ENCODE data around the gene SNX12.
A peak's percentile ranks its signal among the peaks of the same experiment; 100 is the strongest.

SNX12 gene

DNA sequence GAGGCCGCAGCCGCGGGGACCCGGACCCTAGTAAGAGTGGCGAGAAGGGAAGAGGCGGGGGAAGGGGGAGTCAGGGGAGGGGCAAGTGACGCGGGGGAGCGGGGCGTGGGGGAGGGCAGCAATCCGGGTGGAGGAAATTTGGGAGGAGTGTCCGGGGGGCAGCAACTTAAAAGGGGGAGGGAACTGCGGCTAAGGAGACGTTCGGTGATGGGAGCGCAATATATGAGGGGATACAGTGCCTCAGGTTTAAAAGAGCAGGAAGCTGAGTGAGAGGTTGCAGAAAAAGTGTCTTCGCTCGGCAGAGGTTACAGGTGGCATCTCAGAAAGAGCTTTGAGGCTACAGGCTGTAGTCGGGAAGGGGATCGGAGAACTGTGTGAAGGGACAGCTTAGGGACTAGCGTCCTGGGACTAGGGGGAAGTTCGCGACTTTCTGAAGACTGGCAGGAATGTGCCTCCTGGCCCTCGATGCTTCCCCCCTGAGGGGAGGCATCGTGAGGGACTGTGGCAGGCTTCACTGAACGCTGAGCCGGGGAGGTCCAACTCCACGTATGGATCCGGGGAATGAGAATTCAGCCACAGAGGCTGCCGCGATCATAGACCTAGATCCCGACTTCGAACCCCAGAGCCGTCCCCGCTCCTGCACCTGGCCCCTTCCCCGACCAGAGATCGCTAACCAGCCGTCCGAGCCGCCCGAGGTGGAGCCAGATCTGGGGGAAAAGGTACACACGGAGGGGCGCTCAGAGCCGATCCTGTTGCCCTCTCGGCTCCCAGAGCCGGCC, 28.0 kb upstream of the SNX12 start:
- Histone ChIP-seq H4K20me1 (ENCODE audit: insufficient read depth, low read length) (no peaks in the 10 kb centered on the region), H3K4me2 (ENCODE audit: low read length) (peak overlapping the region; percentile 92), H3K4me3 (ENCODE audit: low read length) (peak overlapping the region; percentile 91), H3K4me1 (ENCODE audit: low read length) (peaks cover 8% of the 10 kb centered on the region; the same call in 1 of the 2 replicates), H3K27ac (ENCODE audit: low read length) (no peak overlapping the region), H3K36me3 (replicated peaks; ENCODE audit: low read depth, low read length) (no peaks in the 10 kb centered on the region), H2AFZ (ENCODE audit: low read depth, low read length) (peak overlapping the region; percentile 97; the same call in 1 of the 2 replicates), H3K9me3 (ENCODE audit: insufficient read depth, low read length) (no peaks in the 10 kb centered on the region), H3K9ac (ENCODE audit: low read length) (peak overlapping the region; percentile 67), H3K27me3 (ENCODE audit: low read depth, low read length) (no peaks in the 10 kb centered on the region), H3K79me2 (ENCODE audit: low read length) (no peaks in the 10 kb centered on the region)
- TF ChIP-seq, protein P1, sequence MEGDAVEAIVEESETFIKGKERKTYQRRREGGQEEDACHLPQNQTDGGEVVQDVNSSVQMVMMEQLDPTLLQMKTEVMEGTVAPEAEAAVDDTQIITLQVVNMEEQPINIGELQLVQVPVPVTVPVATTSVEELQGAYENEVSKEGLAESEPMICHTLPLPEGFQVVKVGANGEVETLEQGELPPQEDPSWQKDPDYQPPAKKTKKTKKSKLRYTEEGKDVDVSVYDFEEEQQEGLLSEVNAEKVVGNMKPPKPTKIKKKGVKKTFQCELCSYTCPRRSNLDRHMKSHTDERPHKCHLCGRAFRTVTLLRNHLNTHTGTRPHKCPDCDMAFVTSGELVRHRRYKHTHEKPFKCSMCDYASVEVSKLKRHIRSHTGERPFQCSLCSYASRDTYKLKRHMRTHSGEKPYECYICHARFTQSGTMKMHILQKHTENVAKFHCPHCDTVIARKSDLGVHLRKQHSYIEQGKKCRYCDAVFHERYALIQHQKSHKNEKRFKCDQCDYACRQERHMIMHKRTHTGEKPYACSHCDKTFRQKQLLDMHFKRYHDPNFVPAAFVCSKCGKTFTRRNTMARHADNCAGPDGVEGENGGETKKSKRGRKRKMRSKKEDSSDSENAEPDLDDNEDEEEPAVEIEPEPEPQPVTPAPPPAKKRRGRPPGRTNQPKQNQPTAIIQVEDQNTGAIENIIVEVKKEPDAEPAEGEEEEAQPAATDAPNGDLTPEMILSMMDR (IDR thresholded peaks at IDR 0.05; ENCODE audit: low read depth, low read length) = no peak
- no peak for TF ChIP-seq EZH2phosphoT487 (IDR thresholded peaks at IDR 0.05; ENCODE audit: low read depth)

DNA sequence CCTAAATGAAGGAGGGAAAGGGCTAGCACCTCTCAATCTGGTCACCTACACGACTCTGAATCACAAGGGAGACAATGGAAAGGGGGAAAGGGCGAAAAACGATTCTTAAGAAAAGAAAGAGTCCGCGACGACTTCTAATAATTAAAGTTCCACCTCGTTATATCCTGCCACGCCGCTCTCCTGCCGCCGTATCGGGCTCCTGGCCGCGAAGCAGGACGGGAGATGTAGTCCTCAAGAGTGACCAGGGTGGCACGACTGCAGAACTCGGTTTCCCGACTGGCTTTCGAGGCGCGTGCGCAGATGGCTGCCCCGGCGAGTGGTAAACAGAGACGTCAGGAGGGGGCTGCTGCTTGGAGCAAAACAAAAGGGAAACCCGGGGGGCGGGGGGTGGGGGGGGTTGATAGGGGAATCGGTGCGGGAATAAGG, 27.4 kb upstream of the SNX12 start, which contains the start of gene FOXO4:
Gene FOXO4 (plus strand): TSS at position 297 of the 426 bp plus-strand sequence. CDS start 678 bp downstream, outside the sequence.
- Histone ChIP-seq H3K27me3 (ENCODE audit: low read depth, low read length) (no peaks in the 10 kb centered on the region), H3K9ac (ENCODE audit: low read length) (peak within 1 kb of the TSS; percentile 78)

DNA sequence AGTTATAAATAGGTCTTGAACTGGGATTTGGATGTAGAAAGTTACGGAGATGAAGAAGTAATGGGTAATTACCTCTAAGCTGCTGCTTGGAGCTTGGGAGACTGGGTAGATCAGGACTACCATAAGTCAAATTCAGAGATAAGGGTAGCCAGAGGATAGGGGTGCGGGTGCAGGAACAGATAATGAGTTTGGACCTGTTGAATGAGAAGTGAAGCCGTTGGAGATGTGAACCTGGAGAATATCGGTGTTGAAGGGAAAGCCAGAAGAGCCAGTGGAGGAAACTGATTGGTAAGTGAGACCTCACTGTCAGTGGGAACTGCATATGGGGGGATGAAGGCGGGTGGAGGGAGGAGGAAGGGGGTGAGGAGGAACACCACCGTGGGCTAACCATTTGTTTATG, 26.9 kb upstream of the SNX12 start:
- Histone ChIP-seq H3K27me3 (ENCODE audit: low read depth, low read length) (no peaks in the 10 kb centered on the region), H3K27ac (ENCODE audit: low read length) (no peak overlapping the region), H3K4me2 (ENCODE audit: low read length) (peak overlapping the region; percentile 98), H3K79me2 (ENCODE audit: low read length) (no peaks in the 10 kb centered on the region), H3K9ac (ENCODE audit: low read length) (peak overlapping the region; percentile 78), H3K4me3 (ENCODE audit: low read length) (peak overlapping the region; percentile 91), H2AFZ (ENCODE audit: low read depth, low read length) (peak overlapping the region; percentile 98), H3K9me3 (ENCODE audit: insufficient read depth, low read length) (no peaks in the 10 kb centered on the region), H3K4me1 (ENCODE audit: low read length) (peaks cover 8% of the 10 kb centered on the region; the same call in 1 of the 2 replicates), H4K20me1 (ENCODE audit: insufficient read depth, low read length) (no peaks in the 10 kb centered on the region), H3K36me3 (replicated peaks; ENCODE audit: low read depth, low read length) (no peaks in the 10 kb centered on the region)
- TF ChIP-seq EZH2phosphoT487 (IDR thresholded peaks at IDR 0.05; ENCODE audit: low read depth) = no peak
- TF ChIP-seq, protein P1 (IDR thresholded peaks at IDR 0.05; ENCODE audit: low read depth, low read length) = no peak

More for the DNA sequence above, 27.4 kb upstream of the SNX12 start, which contains the start of gene FOXO4:
- no peaks in the 10 kb centered on the region for H3K9me3 ChIP-seq (ENCODE audit: insufficient read depth, low read length)
- no peaks in the 10 kb centered on the region for H3K79me2 ChIP-seq (ENCODE audit: low read length)
- H3K4me2 ChIP-seq (ENCODE audit: low read length) = peak within 1 kb of the TSS; percentile 98
- H3K4me3 ChIP-seq (ENCODE audit: low read length) = peak within 1 kb of the TSS; percentile 91
- TF ChIP-seq, protein P1 (IDR thresholded peaks at IDR 0.05; ENCODE audit: low read depth, low read length) = no peak
- TF ChIP-seq EZH2phosphoT487 (IDR thresholded peaks at IDR 0.05; ENCODE audit: low read depth) = no peak
- H4K20me1 ChIP-seq (ENCODE audit: insufficient read depth, low read length) = no peaks in the 10 kb centered on the region
- H3K36me3 ChIP-seq (replicated peaks; ENCODE audit: low read depth, low read length) = no peaks in the 10 kb centered on the region
- peaks cover 8% of the 10 kb centered on the region; the same call in 1 of the 2 replicates for H3K4me1 ChIP-seq (ENCODE audit: low read length)
- peak within 1 kb of the TSS; percentile 98 for H2AFZ ChIP-seq (ENCODE audit: low read depth, low read length)
- H3K27ac ChIP-seq (ENCODE audit: low read length) = no peak within 1 kb of the TSS

DNA sequence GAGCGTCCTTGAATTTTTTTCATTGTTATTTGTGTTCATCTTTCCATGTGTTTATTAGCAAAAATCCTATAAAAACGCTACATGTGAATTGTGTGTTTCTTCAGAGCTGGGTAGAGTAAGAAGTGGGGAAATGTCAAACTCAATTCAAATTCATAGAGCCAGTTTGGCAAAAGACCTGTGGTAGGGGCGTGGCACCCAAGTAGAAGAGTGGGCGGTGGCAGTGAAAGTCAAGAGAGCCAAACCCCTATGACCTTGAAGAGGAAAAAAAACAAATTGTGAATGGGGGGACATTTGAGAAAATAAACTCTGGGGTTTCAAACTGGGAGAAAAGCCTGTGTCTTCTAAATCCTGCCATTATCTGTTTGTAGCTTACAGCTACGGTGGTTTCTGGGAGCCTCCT, 23.1 kb upstream of the SNX12 start:
- peaks cover 3% of the 10 kb centered on the region; the same call in 1 of the 2 replicates for H3K4me1 ChIP-seq (ENCODE audit: low read length)
- no peak overlapping the region for H3K9ac ChIP-seq (ENCODE audit: low read length)
- H2AFZ ChIP-seq (ENCODE audit: low read depth, low read length) = no peak overlapping the region
- no peak overlapping the region for H3K4me3 ChIP-seq (ENCODE audit: low read length)
- no peaks in the 10 kb centered on the region for H3K9me3 ChIP-seq (ENCODE audit: insufficient read depth, low read length)
- H4K20me1 ChIP-seq (ENCODE audit: insufficient read depth, low read length) = no peaks in the 10 kb centered on the region
- no peaks in the 10 kb centered on the region for H3K27me3 ChIP-seq (ENCODE audit: low read depth, low read length)
- TF ChIP-seq, protein P1 (IDR thresholded peaks at IDR 0.05; ENCODE audit: low read depth, low read length) = no peak
- TF ChIP-seq EZH2phosphoT487 (IDR thresholded peaks at IDR 0.05; ENCODE audit: low read depth) = no peak
- no peak overlapping the region for H3K27ac ChIP-seq (ENCODE audit: low read length)
- no peaks in the 10 kb centered on the region for H3K36me3 ChIP-seq (replicated peaks; ENCODE audit: low read depth, low read length)
- H3K79me2 ChIP-seq (ENCODE audit: low read length) = no peaks in the 10 kb centered on the region
- no peak overlapping the region for H3K4me2 ChIP-seq (ENCODE audit: low read length)

Data from OCI-LY3 (cell line).